MM.1S (cell line): ENCODE measurements around the gene DIP2B.

ENCODE experiments used
- DNase-seq: peaks from one replicate; pipeline ENCODE4 v3.0.0-alpha.2; 2015
- H2AFZ ChIP-seq: fragments of 300-600 bp; sonication (generic); 2 replicates; pipeline ENCODE4 v1.6.0; 2016; ENCODE audit warnings: antibody characterized with exemption, low read length
- H3F3A ChIP-seq: fragments of 300-600 bp; sonication (generic); 2 replicates; pipeline ENCODE4 v1.6.1; 2016; ENCODE audit warnings: mild to moderate bottlenecking, antibody characterized with exemption, low read length, moderate library complexity, mixed read lengths; ENCODE audit not compliant: insufficient read depth
- H3K27ac ChIP-seq: fragments of 300-600 bp; sonication (generic); 2 replicates; pipeline ENCODE4 v1.5.1; 2016; ENCODE audit warnings: mild to moderate bottlenecking, low read length
- H3K27me3 ChIP-seq: fragments of 300-600 bp; sonication (generic); replicated peaks from 2 replicates; pipeline ENCODE4 v1.6.0; 2016; ENCODE audit warnings: low read length; ENCODE audit not compliant: insufficient read depth
- H3K36me3 ChIP-seq: fragments of 300-600 bp; sonication (generic); replicated peaks from 2 replicates; pipeline ENCODE4 v1.6.1; 2016; ENCODE audit warnings: mild to moderate bottlenecking, low read length, mixed read lengths; ENCODE audit not compliant: insufficient read depth
- H3K4me1 ChIP-seq: fragments of 300-600 bp; sonication (generic); 2 replicates; pipeline ENCODE4 v1.6.1; 2016; ENCODE audit warnings: low read length, mixed read lengths
- H3K4me2 ChIP-seq: fragments of 300-600 bp; sonication (generic); 2 replicates; pipeline ENCODE4 v1.6.0; 2016; ENCODE audit warnings: low read depth, low read length
- H3K4me3 ChIP-seq: fragments of 300-600 bp; sonication (generic); 2 replicates; pipeline ENCODE4 v1.5.1; 2016; ENCODE audit warnings: low read length, mixed read lengths
- H3K79me2 ChIP-seq: fragments of 300-600 bp; sonication (generic); 2 replicates; pipeline ENCODE4 v1.6.1; 2016; ENCODE audit warnings: mixed run types, low read length, mixed read lengths
- H3K9ac ChIP-seq: fragments of 300-600 bp; sonication (generic); 2 replicates; pipeline ENCODE4 v1.6.1; 2016; ENCODE audit warnings: low read length, mixed read lengths
- H3K9me2 ChIP-seq: fragments of 300-600 bp; sonication (generic); replicated peaks from 2 replicates; pipeline ENCODE4 v1.6.1; 2016; ENCODE audit warnings: mild to moderate bottlenecking, low read length, mixed read lengths; ENCODE audit not compliant: insufficient read depth
- H3K9me3 ChIP-seq: fragments of 300-600 bp; sonication (generic); replicated peaks from 2 replicates; pipeline ENCODE4 v1.6.1; 2016; ENCODE audit warnings: mild to moderate bottlenecking, low read length, mixed read lengths; ENCODE audit not compliant: insufficient read depth
- H4K20me1 ChIP-seq: fragments of 300-600 bp; sonication (generic); 2 replicates; pipeline ENCODE4 v1.6.1; 2016; ENCODE audit warnings: mild to moderate bottlenecking, low read length, moderate library complexity, mixed read lengths; ENCODE audit not compliant: insufficient read depth
- CTCF ChIP-seq: fragments of 300-600 bp; sonication (generic); IDR thresholded peaks from 2 replicates; pipeline ENCODE4 v1.5.1; 2016; ENCODE audit warnings: antibody characterized with exemption, low read length, mixed read lengths
- EZH2 ChIP-seq: fragments of 300-600 bp; sonication (generic); optimal IDR thresholded peaks from 2 replicates; pipeline ENCODE3; 2017; ENCODE audit warnings: low read depth, mild to moderate bottlenecking, antibody characterized with exemption, low read length, mixed read lengths
- EZH2phosphoT487 ChIP-seq: fragments of 300-600 bp; sonication (generic); IDR thresholded peaks from 2 replicates; pipeline ENCODE4 v1.6.1; 2018; ENCODE audit warnings: antibody characterized with exemption, low read length

Gene DIP2B

DNA sequence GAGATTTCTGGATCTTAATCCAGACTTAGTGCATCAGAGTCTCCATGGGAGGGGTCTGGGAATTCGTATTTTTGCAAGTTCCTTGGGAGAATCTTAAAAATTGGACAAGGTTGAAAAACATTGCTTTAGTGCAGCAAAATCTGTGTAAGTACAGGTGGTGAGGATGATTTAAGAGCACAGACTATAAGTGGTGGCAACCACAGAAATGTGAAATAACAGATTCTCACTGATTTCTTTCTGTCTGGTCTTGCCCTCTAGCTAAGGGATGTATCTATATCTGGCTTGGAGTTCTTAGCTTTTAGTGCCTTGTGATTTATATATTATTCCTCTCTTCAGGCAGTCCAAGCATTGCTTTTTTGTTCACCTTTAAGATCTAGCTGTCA lies 116.2 kb downstream of the DIP2B start:
- no peak for TF ChIP-seq CTCF
- no peak for TF ChIP-seq EZH2
- TF ChIP-seq EZH2phosphoT487: no peak
- Histone ChIP-seq H3F3A (no peaks in the 10 kb centered on the region), H4K20me1 (no peaks in the 10 kb centered on the region), H3K9me2 (no peaks in the 10 kb centered on the region), H3K36me3 (no peaks in the 10 kb centered on the region), H3K27ac (no peak overlapping the region), H3K4me2 (no peak overlapping the region), H3K9me3 (no peaks in the 10 kb centered on the region), H3K4me3 (no peak overlapping the region), H2AFZ (no peak overlapping the region), H3K4me1 (no peaks in the 10 kb centered on the region), H3K27me3 (no peaks in the 10 kb centered on the region), H3K9ac (no peak overlapping the region), H3K79me2 (no peaks in the 10 kb centered on the region; the same call in 1 of the 2 replicates)
- no peak for DNase-seq

GRCh38 chr12:50621399-50622300 lies 116.9 kb downstream of the DIP2B start:
- no peak overlapping the region for H2AFZ ChIP-seq
- TF ChIP-seq EZH2phosphoT487 (no peak), EZH2 (no peak), CTCF (no peak)
- no peak for DNase-seq
- no peaks in the 10 kb centered on the region for H3K9me2 ChIP-seq
- H3K36me3 ChIP-seq: no peaks in the 10 kb centered on the region
- no peaks in the 10 kb centered on the region for H4K20me1 ChIP-seq
- H3K4me2 ChIP-seq: no peak overlapping the region
- H3F3A ChIP-seq: no peaks in the 10 kb centered on the region
- H3K9me3 ChIP-seq: no peaks in the 10 kb centered on the region
- H3K79me2 ChIP-seq: no peaks in the 10 kb centered on the region; the same call in 1 of the 2 replicates
- H3K4me1 ChIP-seq: no peaks in the 10 kb centered on the region
- H3K27ac ChIP-seq: no peak overlapping the region
- H3K9ac ChIP-seq: no peak overlapping the region
- H3K27me3 ChIP-seq: no peaks in the 10 kb centered on the region
- H3K4me3 ChIP-seq: no peak overlapping the region

DNA sequence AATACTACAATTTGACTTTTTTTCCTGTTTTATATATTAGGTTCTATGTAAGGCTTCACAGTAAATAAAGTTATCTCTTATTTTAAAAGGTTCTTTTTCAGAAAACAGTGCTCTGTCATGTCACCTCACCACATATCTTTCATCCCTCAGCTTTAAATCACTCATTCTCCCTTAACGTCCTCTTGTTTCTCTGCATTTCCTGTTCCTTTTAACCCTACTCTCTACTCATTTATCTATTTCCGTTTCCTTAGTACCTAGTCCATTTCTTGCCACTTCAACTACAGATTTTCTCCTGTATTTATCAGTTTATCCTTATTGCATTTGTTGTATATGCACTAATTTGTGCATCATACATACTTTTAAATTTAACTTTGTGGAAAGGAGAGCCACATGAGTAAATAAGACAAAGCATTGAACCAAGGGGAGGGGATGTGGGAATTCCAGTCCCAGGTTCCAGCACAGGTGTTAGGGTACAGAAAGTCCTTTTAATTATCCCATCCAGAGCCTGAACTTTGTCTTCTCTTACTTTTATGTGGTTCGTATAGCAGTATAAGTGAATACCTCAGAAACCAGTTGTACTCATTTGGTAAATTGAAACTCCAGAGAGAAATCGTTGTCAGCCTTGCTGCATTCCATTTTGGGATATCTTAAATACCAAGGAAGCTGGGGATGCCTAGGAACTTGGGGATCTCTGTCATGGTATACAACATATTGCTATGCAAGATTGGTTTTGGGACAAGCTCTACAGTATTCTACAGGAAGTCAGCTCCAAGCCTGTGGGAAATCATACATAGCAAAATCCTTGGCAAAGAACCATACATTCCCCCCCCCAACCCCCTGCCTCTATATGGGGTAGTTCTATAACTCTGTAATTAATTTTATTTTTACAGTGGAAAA lies 120.5 kb downstream of the DIP2B start:
- no peak overlapping the region for H3K4me3 ChIP-seq
- no peak overlapping the region for H3K9ac ChIP-seq
- no peaks in the 10 kb centered on the region for H3K9me2 ChIP-seq
- H2AFZ ChIP-seq: no peak overlapping the region
- no peaks in the 10 kb centered on the region for H3K9me3 ChIP-seq
- no peak overlapping the region for H3K27ac ChIP-seq
- no peaks in the 10 kb centered on the region for H4K20me1 ChIP-seq
- DNase-seq: no peak
- no peak overlapping the region for H3K4me2 ChIP-seq
- H3K4me1 ChIP-seq: no peaks in the 10 kb centered on the region
- H3K27me3 ChIP-seq: no peaks in the 10 kb centered on the region
- TF ChIP-seq CTCF: no peak
- TF ChIP-seq EZH2: no peak
- no peak for TF ChIP-seq EZH2phosphoT487
- H3K36me3 ChIP-seq: no peaks in the 10 kb centered on the region
- H3F3A ChIP-seq: no peaks in the 10 kb centered on the region
- H3K79me2 ChIP-seq: no peaks in the 10 kb centered on the region; the same call in 1 of the 2 replicates
